Measurements from ENCODE around the gene SCGB1A1. TPM values are rescaled to one million over a fixed set of nuclear protein-coding genes. Genes with fewer than 3 reads are reported as not detected.
"Not testable (repeated sequence)": the region's sequence is repeated elsewhere in the genome, so short reads cannot be mapped to it uniquely, and the experiment has no call there.

SCGB1A1 gene
- polyA plus RNA-seq, 1 donor from 2014 or later = not detected

GRCh38 chr11:62446091-62446490 lies 27.3 kb downstream of the SCGB1A1 start:
- Histone ChIP-seq H3K9me3 (ENCODE audit: low read length) (no peaks in the 10 kb centered on the region), H4K20me1 (ENCODE audit: insufficient read depth) (no peaks in the 10 kb centered on the region), H3K9me2 (ENCODE audit: insufficient read depth, low read length) (no peaks in the 10 kb centered on the region), H3F3A (ENCODE audit: insufficient read depth, low read length, poor library complexity, severe bottlenecking) (no peaks in the 10 kb centered on the region), H3K79me2 (replicated peaks; ENCODE audit: insufficient read depth, low read length) (no peaks in the 10 kb centered on the region), H3K4me2 (ENCODE audit: low read length) (no peak overlapping the region), H3K27ac (ENCODE audit: low read length) (no peak overlapping the region), H3K27me3 (ENCODE audit: insufficient read depth, low read depth, low read length) (no peaks in the 10 kb centered on the region), H3K36me3 (ENCODE audit: insufficient read depth, low read length) (no peaks in the 10 kb centered on the region), H3K9ac (ENCODE audit: low read length) (no peak overlapping the region), H3K4me3 (ENCODE audit: low read length) (no peak overlapping the region), H2AFZ (ENCODE audit: low read depth, low read length) (no peak overlapping the region)
- TF ChIP-seq RAD21 (conservative IDR thresholded peaks at IDR 0.05) = no peak
- no peak for TF ChIP-seq CTCF (IDR thresholded peaks at IDR 0.05; ENCODE audit: poor library complexity, severe bottlenecking)
- no peak for TF ChIP-seq SMC3 (conservative IDR thresholded peaks at IDR 0.05; ENCODE audit: poor library complexity)
- TF ChIP-seq POLR2AphosphoS5 (IDR thresholded peaks at IDR 0.05) = no peak
- TF ChIP-seq REST (IDR thresholded peaks at IDR 0.05; ENCODE audit: borderline replicate concordance) = no peak
- TF ChIP-seq MXI1 (conservative IDR thresholded peaks at IDR 0.05; ENCODE audit: poor library complexity, severe bottlenecking) = no peak
- no peak for TF ChIP-seq EP300 (conservative IDR thresholded peaks at IDR 0.05; ENCODE audit: poor library complexity, severe bottlenecking)
- TF ChIP-seq EZH2 (IDR thresholded peaks at IDR 0.05; ENCODE audit: borderline replicate concordance, insufficient read depth, low read length, poor library complexity, severe bottlenecking) = no peak
- no peak for TF ChIP-seq TAF1 (IDR thresholded peaks at IDR 0.05; ENCODE audit: low read depth)

- Histone ChIP-seq H3K27ac (ENCODE audit: low read length) (no peak overlapping the region), H3K9me3 (ENCODE audit: low read length) (no peaks in the 10 kb centered on the region), H2AFZ (ENCODE audit: low read depth, low read length) (no peak overlapping the region), H3K9ac (ENCODE audit: low read length) (no peak overlapping the region), H3K4me2 (ENCODE audit: low read length) (no peak overlapping the region), H3K27me3 (ENCODE audit: insufficient read depth, low read depth, low read length) (no peaks in the 10 kb centered on the region), H4K20me1 (ENCODE audit: insufficient read depth) (no peaks in the 10 kb centered on the region), H3K36me3 (ENCODE audit: insufficient read depth, low read length) (no peaks in the 10 kb centered on the region), H3K79me2 (replicated peaks; ENCODE audit: insufficient read depth, low read length) (no peaks in the 10 kb centered on the region), H3K4me3 (ENCODE audit: low read length) (no peak overlapping the region), H3F3A (ENCODE audit: insufficient read depth, low read length, poor library complexity, severe bottlenecking) (no peaks in the 10 kb centered on the region), H3K9me2 (ENCODE audit: insufficient read depth, low read length) (no peaks in the 10 kb centered on the region)
- TF ChIP-seq CTCF (IDR thresholded peaks at IDR 0.05; ENCODE audit: poor library complexity, severe bottlenecking) (no peak), TAF1 (IDR thresholded peaks at IDR 0.05; ENCODE audit: low read depth) (no peak), REST (IDR thresholded peaks at IDR 0.05; ENCODE audit: borderline replicate concordance) (no peak), EP300 (conservative IDR thresholded peaks at IDR 0.05; ENCODE audit: poor library complexity, severe bottlenecking) (no peak), SMC3 (conservative IDR thresholded peaks at IDR 0.05; ENCODE audit: poor library complexity) (no peak), RAD21 (conservative IDR thresholded peaks at IDR 0.05) (no peak), POLR2AphosphoS5 (IDR thresholded peaks at IDR 0.05) (no peak)
Measured at GRCh38 chr11:62449451-62449851, 30.6 kb downstream of the SCGB1A1 start.

- H3K9me2 ChIP-seq (ENCODE audit: insufficient read depth, low read length); H4K20me1 ChIP-seq (ENCODE audit: insufficient read depth); H3K27me3 ChIP-seq (ENCODE audit: insufficient read depth, low read depth, low read length); H2AFZ ChIP-seq (ENCODE audit: low read depth, low read length); H3K9ac ChIP-seq (ENCODE audit: low read length); H3K27ac ChIP-seq (ENCODE audit: low read length); H3K79me2 ChIP-seq (replicated peaks; ENCODE audit: insufficient read depth, low read length); H3K4me2 ChIP-seq (ENCODE audit: low read length); H3K4me3 ChIP-seq (ENCODE audit: low read length); H3K9me3 ChIP-seq (ENCODE audit: low read length); H3F3A ChIP-seq (ENCODE audit: insufficient read depth, low read length, poor library complexity, severe bottlenecking); H3K36me3 ChIP-seq (ENCODE audit: insufficient read depth, low read length): not testable (repeated sequence)
Measured at GRCh38 chr11:62449912-62450311, 31.1 kb downstream of the SCGB1A1 start.

Data from neural cell (in vitro differentiated cells).